ENCODE measurements around the gene IFITM5.
"Not testable (repeated sequence)": the region's sequence is repeated elsewhere in the genome, so short reads cannot be mapped to it uniquely, and the experiment has no call there.

Gene IFITM5

GRCh38 chr11:311013-311748, 11.9 kb upstream of the IFITM5 start:
- not testable (repeated sequence) for DNase-seq

GRCh38 chr11:309979-310572, 10.8 kb upstream of the IFITM5 start:
- not testable (repeated sequence) for DNase-seq

- not testable (repeated sequence) for DNase-seq
These were observed 9.7 kb upstream of the IFITM5 start for GRCh38 chr11:308740-309665.

- DNase-seq: peak; percentile 91
These were observed 8.7 kb upstream of the IFITM5 start, which contains the start of gene IFITM2 for GRCh38 chr11:307766-308708. Gene IFITM2, plus strand, starts transcription at chr11:307816. Its CDS starts 377 bp downstream, at chr11:308193.

- no peak for DNase-seq
These were observed 7.5 kb upstream of the IFITM5 start for GRCh38 chr11:306645-307371.

- no peak for DNase-seq
These were observed 6.5 kb upstream of the IFITM5 start for GRCh38 chr11:305844-306211.

GRCh38 chr11:304915-305843, 5.9 kb upstream of the IFITM5 start:
- DNase-seq: peak; percentile 77

- no peak for DNase-seq
These were observed 4.8 kb upstream of the IFITM5 start for GRCh38 chr11:304061-304506.

- DNase-seq: no peak
These were observed 4.0 kb upstream of the IFITM5 start for GRCh38 chr11:303363-303762.

GRCh38 chr11:299951-300735, 817 bp upstream of the IFITM5 start:
- no peak for DNase-seq

- DNase-seq: no peak
These were observed 790 bp downstream of the IFITM5 start for GRCh38 chr11:298406-299065.

GRCh38 chr11:297586-298405, 1.5 kb downstream of the IFITM5 start:
- no peak for DNase-seq

- DNase-seq: no peak
These were observed 2.2 kb downstream of the IFITM5 start for GRCh38 chr11:297051-297585.

- no peak for DNase-seq
These were observed 2.9 kb downstream of the IFITM5 start for GRCh38 chr11:296171-297050.

- no peak for DNase-seq
These were observed 3.8 kb downstream of the IFITM5 start for GRCh38 chr11:295351-296170.

GRCh38 chr11:294780-295179, 4.5 kb downstream of the IFITM5 start:
- no peak for DNase-seq
